Liver (tissue), 9 donors: ENCODE results near the gene GDPD5. TPM values are rescaled to one million over a fixed set of nuclear protein-coding genes. Genes with fewer than 3 reads are reported as not detected.

Experiments
- DNase-seq: peaks from one replicate; pipeline ENCODE4 v3.0.0-alpha.2; 2017; ENCODE audit warnings: low spot score
- H3K27ac ChIP-seq, 2 donors: one replicate each; pipeline ENCODE4 v1.7.0; 2013; ENCODE audit warnings: inconsistent platforms in 2 of 2, low read length in 2 of 2, control low read depth in 1 of 2, low read depth in 1 of 2, mild to moderate bottlenecking in 1 of 2
- H3K27me3 ChIP-seq, 4 donors: one replicate each; pipeline versions ENCODE4 v1.6.1 to v1.7.0; 2013; ENCODE audit warnings: low read length in 3 of 4, inconsistent platforms in 1 of 4, mild to moderate bottlenecking in 1 of 4, moderate library complexity in 1 of 4; ENCODE audit not compliant: control insufficient read depth in 4 of 4, insufficient read depth in 4 of 4
- H3K36me3 ChIP-seq, 4 donors: one replicate each; pipeline versions ENCODE4 v1.6.1 to v1.7.0; 2013; ENCODE audit warnings: low read length in 3 of 4, mild to moderate bottlenecking in 3 of 4, low read depth in 1 of 4, moderate library complexity in 1 of 4; ENCODE audit not compliant: control insufficient read depth in 4 of 4, insufficient read depth in 3 of 4
- H3K4me1 ChIP-seq, 4 donors: one replicate each; pipeline versions ENCODE4 v1.6.1 to v1.7.0; 2013; ENCODE audit warnings: low read length in 3 of 4, mild to moderate bottlenecking in 3 of 4, moderate library complexity in 1 of 4; ENCODE audit not compliant: control insufficient read depth in 4 of 4, insufficient read depth in 4 of 4
- H3K4me3 ChIP-seq, 3 donors: one replicate each; pipeline versions ENCODE4 v1.6.1 to v1.7.0; 2013; ENCODE audit warnings: low read length in 3 of 3, control low read depth in 1 of 3, low read depth in 1 of 3, mild to moderate bottlenecking in 1 of 3
- H3K9ac ChIP-seq, 2 donors: one replicate each; pipeline ENCODE4 v1.7.0; 2013; ENCODE audit warnings: low read length in 2 of 2, mild to moderate bottlenecking in 2 of 2, moderate library complexity in 2 of 2, control low read depth in 1 of 2, low read depth in 1 of 2
- H3K9me3 ChIP-seq, 4 donors: one replicate each; pipeline versions ENCODE4 v1.6.1 to v1.7.0; 2013; ENCODE audit warnings: low read length in 3 of 4; ENCODE audit not compliant: control insufficient read depth in 4 of 4
- FOXA2 ChIP-seq: IDR thresholded peaks from 2 replicates; pipeline ENCODE4 v1.6.1; 2016; ENCODE audit warnings: antibody characterized with exemption
- GABPA ChIP-seq, 2 donors: IDR thresholded peaks in 1 of 2; conservative IDR thresholded peaks in 1 of 2; 2 replicates each; pipeline ENCODE4 v1.6.1; 2016; ENCODE audit warnings: antibody characterized with exemption in 2 of 2, mild to moderate bottlenecking in 1 of 2, moderate library complexity in 1 of 2
- HNF4A ChIP-seq, 2 donors: conservative IDR thresholded peaks; 2 replicates each; pipeline ENCODE4 v1.6.1; 2016; ENCODE audit warnings: antibody characterized with exemption in 2 of 2, mild to moderate bottlenecking in 2 of 2
- HNF4G ChIP-seq: IDR thresholded peaks from 2 replicates; pipeline ENCODE4 v1.6.1; 2016; ENCODE audit warnings: antibody characterized with exemption
- JUND ChIP-seq, 2 donors: IDR thresholded peaks; 2 replicates each; pipeline ENCODE4 v1.6.1; 2016; ENCODE audit warnings: antibody characterized with exemption in 2 of 2
- NR2F2 ChIP-seq: IDR thresholded peaks from 2 replicates; pipeline ENCODE4 v1.6.1; 2016; ENCODE audit warnings: antibody characterized with exemption
- RAD21 ChIP-seq, 2 donors: IDR thresholded peaks; 2 replicates each; pipeline ENCODE4 v1.6.1; 2016; ENCODE audit warnings: antibody characterized with exemption in 2 of 2, mild to moderate bottlenecking in 2 of 2
- RXRA ChIP-seq, 2 donors: IDR thresholded peaks; 2 replicates each; pipeline ENCODE4 v1.6.1; 2017 to 2018; ENCODE audit warnings: antibody characterized with exemption in 2 of 2, mild to moderate bottlenecking in 1 of 2
- SP1 ChIP-seq: IDR thresholded peaks from 2 replicates; pipeline ENCODE4 v1.6.1; 2018; ENCODE audit warnings: antibody characterized with exemption, mild to moderate bottlenecking
- WGBS: extraction: QIAGEN DNeasy Blood & Tissue Kit; methylation state at CpG from one replicate; pipeline ENCODE4 v1.1.7; 2013; 5-methylcytosine and 5-hydroxymethylcytosine counted together
- polyA plus RNA-seq, 2 donors: library from polyadenylated mRNA; stranded (reverse) in 1 of 2; unstranded in 1 of 2; fragments of 200-250 nt in 1 of 2; fragments of >200 nt in 1 of 2; fragmentation: Nextera tagmentation in 1 of 2; extraction: Ambion mirVana in 1 of 2; gene quantifications; one replicate each; pipeline versions ENCODE4 v1.2.1 to v1.2.3, GENCODE V29; 2013 to 2015
- total RNA-seq, 2 donors: library from RNA; depleted of rRNA; stranded (reverse); fragments of >200 nt; gene quantifications; one replicate each; pipeline ENCODE4 v1.2.3, GENCODE V29; 2014
- TF ChIP-seq, protein P1 (sequence below): fragments of 150-350 bp; IDR thresholded peaks from 2 replicates; pipeline ENCODE4 v1.5.1; 2017; ENCODE audit warnings: improper control_type of control experiment, low read depth, low read length; ENCODE audit not compliant: missing input control
- TF ChIP-seq, protein P2 (sequence below): IDR thresholded peaks from 2 replicates; pipeline ENCODE4 v1.6.1; 2016; ENCODE audit warnings: antibody characterized with exemption, mild to moderate bottlenecking
- TF ChIP-seq, protein P3 (sequence below): IDR thresholded peaks from 2 replicates; pipeline ENCODE4 v1.6.1; 2016; ENCODE audit warnings: antibody characterized with exemption
- TF ChIP-seq, protein P4 (sequence below): IDR thresholded peaks from 2 replicates; pipeline ENCODE4 v1.6.1; 2016; ENCODE audit warnings: antibody characterized with exemption
- donor health status: healthy.
- donor health status: healthy.
- donor health status: healthy.
- donor health status: healthy.
- donor health status: healthy.

The GDPD5 gene
- total and polyA plus RNA-seq, 4 donors, result 3.0 to 22.8 (median 4.2) TPM

DNA sequence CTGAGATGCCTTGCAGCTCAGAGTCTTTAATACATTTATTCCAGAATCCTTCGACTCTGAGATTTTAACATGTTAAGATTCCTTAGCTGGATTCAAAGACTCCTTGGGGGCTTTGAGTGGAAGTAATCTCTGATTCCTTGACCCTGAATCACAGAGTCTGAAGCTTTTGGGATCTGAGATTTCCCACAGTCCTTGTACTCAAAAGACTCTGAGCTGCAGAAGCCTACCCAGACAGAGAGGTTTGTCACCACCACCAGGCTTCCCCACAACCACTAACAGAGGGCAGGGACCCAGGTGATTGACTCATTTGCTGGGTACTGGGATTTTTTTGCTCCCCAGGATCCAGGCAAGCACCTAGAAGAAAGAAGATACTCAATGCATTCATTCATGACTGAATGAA, 34.9 kb upstream of the GDPD5 start:
- Histone ChIP-seq H3K27me3 (no peaks in the 10 kb centered on the region), H3K4me1 (peaks cover 13 to 31% (median 21%) of the 10 kb centered on the region in 4 donors), H3K27ac (no peak overlapping the region), H3K9me3 (no peaks in the 10 kb centered on the region), H3K36me3 (no peaks in the 10 kb centered on the region), H3K4me3 (no peak overlapping the region), H3K9ac (no peak overlapping the region)
- TF ChIP-seq, protein P1, sequence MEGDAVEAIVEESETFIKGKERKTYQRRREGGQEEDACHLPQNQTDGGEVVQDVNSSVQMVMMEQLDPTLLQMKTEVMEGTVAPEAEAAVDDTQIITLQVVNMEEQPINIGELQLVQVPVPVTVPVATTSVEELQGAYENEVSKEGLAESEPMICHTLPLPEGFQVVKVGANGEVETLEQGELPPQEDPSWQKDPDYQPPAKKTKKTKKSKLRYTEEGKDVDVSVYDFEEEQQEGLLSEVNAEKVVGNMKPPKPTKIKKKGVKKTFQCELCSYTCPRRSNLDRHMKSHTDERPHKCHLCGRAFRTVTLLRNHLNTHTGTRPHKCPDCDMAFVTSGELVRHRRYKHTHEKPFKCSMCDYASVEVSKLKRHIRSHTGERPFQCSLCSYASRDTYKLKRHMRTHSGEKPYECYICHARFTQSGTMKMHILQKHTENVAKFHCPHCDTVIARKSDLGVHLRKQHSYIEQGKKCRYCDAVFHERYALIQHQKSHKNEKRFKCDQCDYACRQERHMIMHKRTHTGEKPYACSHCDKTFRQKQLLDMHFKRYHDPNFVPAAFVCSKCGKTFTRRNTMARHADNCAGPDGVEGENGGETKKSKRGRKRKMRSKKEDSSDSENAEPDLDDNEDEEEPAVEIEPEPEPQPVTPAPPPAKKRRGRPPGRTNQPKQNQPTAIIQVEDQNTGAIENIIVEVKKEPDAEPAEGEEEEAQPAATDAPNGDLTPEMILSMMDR, result no peak
- no peak for TF ChIP-seq HNF4A (conservative IDR thresholded peaks at IDR 0.05)
- no peak for TF ChIP-seq HNF4G
- no peak for TF ChIP-seq FOXA2
- WGBS, result 96% methylated on average over 1 of the region's 1 CpG
- DNase-seq, result no peak

DNA sequence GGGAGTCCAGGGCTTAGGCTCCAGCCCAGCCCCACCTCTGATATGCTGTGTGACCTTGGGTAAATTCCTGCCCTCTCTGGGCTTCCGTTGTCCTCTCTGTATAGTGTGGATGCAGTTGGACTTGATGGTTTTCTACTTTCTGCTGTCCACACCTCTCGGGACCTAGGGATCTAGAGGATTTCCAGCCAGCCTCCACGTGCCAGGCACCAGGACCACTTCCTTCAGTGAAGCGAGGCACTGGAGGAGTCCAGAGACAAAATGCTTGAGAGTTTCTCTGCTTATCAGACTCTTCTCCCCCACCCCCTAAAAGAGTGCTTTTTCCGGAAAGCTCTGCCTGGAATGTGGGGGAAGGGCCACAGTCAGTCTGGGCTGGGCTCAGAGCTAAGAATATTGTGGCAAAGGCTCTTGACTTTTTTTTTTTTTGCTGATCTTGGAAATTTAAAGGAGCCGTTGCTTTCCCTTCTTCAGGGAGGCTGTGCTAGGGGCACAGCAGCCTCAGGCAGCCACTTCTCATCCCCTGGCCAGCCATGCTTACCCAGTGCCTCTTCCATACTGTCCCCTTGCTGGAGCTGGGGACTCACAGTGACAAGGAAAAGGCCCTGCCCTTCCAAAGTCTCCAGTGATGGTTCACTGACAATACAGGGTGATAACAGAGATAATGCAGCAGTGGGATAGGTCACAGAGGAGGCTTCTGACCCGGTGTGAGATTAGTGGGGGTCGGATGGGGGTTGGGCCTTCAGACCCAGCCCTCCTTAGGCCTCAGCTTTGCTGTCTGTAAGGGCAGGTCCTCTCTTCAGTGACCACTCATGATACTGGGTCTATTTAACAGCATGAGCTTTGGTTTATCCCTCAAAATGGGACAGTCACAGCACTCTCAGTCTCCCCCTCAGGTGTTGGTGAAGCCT, 33.5 kb upstream of the GDPD5 start:
- Histone ChIP-seq H3K27me3 (no peaks in the 10 kb centered on the region), H3K4me1 (peaks cover 9 to 19% (median 12%) of the 10 kb centered on the region in 4 donors), H3K9me3 (no peaks in the 10 kb centered on the region), H3K36me3 (no peaks in the 10 kb centered on the region), H3K9ac (no peak overlapping the region), H3K27ac (peak overlapping the region; percentile 71), H3K4me3 (no peak overlapping the region)
- TF ChIP-seq GABPA (IDR thresholded peaks at IDR 0.05 in 1 of 2, conservative IDR thresholded peaks at IDR 0.05 in 1 of 2), result no peak
- TF ChIP-seq, protein P2, sequence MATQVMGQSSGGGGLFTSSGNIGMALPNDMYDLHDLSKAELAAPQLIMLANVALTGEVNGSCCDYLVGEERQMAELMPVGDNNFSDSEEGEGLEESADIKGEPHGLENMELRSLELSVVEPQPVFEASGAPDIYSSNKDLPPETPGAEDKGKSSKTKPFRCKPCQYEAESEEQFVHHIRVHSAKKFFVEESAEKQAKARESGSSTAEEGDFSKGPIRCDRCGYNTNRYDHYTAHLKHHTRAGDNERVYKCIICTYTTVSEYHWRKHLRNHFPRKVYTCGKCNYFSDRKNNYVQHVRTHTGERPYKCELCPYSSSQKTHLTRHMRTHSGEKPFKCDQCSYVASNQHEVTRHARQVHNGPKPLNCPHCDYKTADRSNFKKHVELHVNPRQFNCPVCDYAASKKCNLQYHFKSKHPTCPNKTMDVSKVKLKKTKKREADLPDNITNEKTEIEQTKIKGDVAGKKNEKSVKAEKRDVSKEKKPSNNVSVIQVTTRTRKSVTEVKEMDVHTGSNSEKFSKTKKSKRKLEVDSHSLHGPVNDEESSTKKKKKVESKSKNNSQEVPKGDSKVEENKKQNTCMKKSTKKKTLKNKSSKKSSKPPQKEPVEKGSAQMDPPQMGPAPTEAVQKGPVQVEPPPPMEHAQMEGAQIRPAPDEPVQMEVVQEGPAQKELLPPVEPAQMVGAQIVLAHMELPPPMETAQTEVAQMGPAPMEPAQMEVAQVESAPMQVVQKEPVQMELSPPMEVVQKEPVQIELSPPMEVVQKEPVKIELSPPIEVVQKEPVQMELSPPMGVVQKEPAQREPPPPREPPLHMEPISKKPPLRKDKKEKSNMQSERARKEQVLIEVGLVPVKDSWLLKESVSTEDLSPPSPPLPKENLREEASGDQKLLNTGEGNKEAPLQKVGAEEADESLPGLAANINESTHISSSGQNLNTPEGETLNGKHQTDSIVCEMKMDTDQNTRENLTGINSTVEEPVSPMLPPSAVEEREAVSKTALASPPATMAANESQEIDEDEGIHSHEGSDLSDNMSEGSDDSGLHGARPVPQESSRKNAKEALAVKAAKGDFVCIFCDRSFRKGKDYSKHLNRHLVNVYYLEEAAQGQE, result peak; percentile 30
- TF ChIP-seq, protein P3, sequence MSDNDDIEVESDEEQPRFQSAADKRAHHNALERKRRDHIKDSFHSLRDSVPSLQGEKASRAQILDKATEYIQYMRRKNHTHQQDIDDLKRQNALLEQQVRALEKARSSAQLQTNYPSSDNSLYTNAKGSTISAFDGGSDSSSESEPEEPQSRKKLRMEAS, result peak; percentile 50
- TF ChIP-seq RAD21 (IDR thresholded peaks at IDR 0.05), result peak in 1 of 2 donors; percentile 6
- TF ChIP-seq NR2F2, result peak; percentile 44
- TF ChIP-seq SP1, result peak; percentile 40
- no peak for TF ChIP-seq FOXA2
- TF ChIP-seq, protein P4, sequence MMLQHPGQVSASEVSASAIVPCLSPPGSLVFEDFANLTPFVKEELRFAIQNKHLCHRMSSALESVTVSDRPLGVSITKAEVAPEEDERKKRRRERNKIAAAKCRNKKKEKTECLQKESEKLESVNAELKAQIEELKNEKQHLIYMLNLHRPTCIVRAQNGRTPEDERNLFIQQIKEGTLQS, result no peak
- TF ChIP-seq RXRA (IDR thresholded peaks at IDR 0.05), result no peak
- TF ChIP-seq JUND (IDR thresholded peaks at IDR 0.05), result no peak
- WGBS, result 56% methylated on average over 8 of the region's 8 CpGs
- no peak for DNase-seq
